HuH-7 (cell line): ENCODE data around the gene ANO3.

Experiments
- DNase-seq: peaks from one replicate; pipeline ENCODE4 v3.0.0; 2011; ENCODE audit warnings: low spot score

The ANO3 gene

GRCh38 chr11:26493616-26494015 is 161.7 kb downstream of the ANO3 start:
- DNase-seq, result no peak

DNA sequence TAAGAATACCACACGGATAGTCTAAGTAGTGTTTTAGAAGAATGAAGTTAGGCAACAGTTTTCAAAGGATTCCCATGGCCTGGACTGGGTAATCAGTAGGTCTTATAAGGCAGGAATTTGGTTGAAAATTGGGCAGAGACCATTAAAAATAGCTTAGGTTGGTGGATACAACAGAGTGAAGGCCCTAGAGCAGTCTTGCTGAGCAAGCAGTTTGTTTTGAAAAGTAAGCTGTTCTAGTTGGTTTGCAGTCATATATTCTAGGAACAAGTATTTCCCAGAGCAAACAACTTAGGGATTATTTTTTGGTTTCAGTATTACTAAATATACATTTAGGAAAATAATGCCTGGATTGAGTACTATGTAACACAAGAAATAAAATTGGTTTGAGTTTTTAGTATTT is 175.3 kb downstream of the ANO3 start:
- no peak for DNase-seq

DNA sequence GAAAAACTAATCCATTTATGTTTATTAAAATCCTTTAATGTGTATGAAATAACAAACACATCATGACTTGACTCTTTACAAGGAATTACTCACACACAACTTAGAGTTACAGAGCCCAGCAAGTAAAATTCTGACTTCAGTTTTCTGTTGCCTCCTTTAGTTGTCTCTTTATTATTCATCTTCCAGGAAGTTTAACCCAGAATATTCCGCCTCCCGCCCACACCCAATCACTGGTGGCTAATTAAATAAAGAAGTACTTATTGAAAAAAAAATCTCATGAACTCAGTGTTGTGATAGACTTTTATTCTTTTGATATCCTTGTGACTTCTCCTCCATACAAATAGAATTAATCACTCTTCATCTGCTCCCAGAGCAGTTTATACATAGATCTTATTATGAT is 178.2 kb downstream of the ANO3 start:
- DNase-seq, result no peak

DNA sequence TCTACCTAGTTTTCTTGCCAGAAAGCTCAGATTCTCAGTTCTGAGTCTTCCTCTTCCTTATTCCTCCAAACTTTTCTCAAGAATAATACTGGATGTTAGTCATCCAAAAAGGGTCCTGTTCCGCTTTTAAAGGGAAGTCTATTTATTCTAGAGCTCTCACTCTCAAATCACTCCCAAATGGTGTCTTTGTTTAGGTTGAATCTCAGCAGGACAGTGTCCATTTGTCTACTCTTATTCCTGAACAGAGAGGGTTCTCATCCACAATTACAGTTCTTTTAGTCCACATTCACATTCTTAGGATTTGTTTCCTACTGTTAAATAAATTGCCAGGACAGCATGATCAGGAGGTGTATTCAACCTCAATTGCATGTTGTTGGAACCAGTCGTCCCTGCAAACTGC is 178.8 kb downstream of the ANO3 start:
- no peak for DNase-seq

GRCh38 chr11:26512196-26512595 is 180.3 kb downstream of the ANO3 start:
- DNase-seq, result no peak

- no peak for DNase-seq
Measured at GRCh38 chr11:26519469-26519868, 187.5 kb downstream of the ANO3 start.

GRCh38 chr11:26522912-26523610 is 191.1 kb downstream of the ANO3 start:
- no peak for DNase-seq

- DNase-seq, result no peak
Measured at GRCh38 chr11:26527685-26528084, 195.8 kb downstream of the ANO3 start.

DNA sequence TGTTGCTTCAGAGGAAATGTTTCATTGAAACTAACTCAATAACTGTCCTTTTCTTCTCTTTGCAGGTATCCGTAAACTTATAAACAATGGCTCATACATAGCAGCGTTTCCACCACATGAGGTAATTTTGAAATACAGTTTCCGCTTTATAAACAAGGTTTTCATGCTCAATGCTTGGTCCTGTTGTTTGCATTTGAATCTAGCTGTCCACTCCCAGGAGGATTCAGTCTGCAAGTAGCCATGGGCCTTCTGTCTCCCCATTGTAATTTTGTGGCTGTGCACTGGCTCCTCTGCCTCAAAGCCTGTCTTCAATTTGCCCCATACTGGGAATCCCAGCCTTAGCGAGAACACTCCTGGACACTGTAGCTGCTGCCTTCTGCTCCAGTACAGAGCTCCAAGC is 205.4 kb downstream of the ANO3 start:
- DNase-seq, result no peak

DNA sequence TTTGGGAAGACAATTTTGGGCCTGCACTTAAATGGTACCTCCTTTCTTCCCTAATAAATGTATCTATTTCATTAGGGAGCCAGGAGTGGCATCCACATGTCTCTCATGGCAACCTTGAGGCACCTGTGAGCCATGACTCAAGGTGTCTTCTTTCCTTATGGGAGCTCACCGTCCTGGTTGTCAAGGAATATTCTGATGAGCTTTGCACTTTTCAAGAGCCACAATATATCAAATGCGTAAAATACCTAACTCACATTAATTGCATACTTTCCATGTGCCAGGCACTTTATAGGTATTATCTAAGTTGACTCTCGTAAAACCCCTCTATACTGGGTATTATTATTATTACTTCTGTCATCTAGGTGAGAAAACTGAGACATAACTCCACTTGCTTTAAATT is 207.6 kb downstream of the ANO3 start:
- no peak for DNase-seq

DNA sequence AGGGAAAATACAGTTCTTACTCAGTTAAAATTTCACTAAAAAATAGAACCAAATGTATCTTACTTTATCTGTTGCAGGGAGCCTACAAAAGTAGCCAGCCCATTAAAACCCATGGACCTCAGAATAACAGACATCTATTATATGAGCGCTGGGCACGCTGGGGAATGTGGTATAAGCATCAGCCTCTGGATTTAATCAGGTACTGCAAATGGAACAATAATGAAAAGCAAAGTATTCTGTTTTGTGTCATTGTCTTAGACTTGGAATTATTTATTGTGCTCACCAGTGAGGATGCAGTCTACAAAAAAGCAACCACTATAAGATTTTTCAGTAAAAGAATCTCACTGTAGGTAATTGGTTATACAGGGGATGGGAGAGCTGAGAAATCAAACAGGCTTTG is 209.9 kb downstream of the ANO3 start:
- DNase-seq, result no peak

- DNase-seq, result no peak
Measured at GRCh38 chr11:26549176-26549575, 217.2 kb downstream of the ANO3 start.

GRCh38 chr11:26550022-26550421 is 218.1 kb downstream of the ANO3 start:
- DNase-seq, result no peak

DNA sequence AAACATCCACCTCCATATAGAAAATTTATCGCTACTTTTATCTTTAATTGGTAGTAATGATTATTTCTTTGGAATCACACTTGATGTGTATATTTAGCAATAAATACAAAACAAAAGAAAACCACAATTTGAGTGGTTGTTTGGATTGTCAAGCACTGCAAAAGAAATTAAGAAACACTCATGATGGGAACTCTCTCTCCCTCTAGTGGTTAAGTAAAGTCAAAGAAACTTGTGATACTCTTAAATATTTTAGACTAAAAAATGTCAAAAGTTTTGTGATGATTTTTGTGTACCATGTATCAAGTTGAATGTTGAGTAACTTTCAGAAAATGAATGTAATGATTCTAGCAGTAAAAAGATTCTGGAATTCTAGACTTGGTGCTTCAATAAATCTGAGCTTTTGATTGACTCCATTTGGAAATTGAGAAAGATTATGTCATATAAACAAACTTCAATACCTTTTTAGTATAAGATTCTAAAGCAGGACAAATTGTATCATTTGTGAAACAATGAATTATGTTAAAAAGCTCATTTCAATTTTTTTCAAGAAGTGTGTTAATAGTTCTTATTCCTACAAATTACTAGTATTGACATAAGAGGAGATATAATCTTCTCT is 219.4 kb downstream of the ANO3 start:
- DNase-seq, result no peak

DNA sequence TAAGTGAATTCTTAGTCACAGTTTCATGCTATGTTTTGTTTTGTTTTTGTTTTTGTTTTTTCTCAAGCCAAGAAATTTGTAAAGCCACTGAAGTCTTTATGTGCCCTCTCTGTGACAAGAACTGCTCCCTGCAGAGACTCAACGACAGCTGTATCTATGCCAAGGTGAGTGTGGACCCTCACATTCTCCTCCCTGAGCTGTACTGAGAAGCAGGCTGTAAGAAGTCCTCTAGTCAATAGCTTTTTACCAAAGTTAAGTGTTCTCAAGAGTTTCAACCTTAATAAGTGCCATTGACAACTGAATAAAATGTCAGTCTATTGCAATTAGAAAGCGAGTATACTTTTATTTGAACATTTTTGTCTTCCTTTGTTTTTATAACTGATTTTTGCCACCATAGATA is 221.3 kb downstream of the ANO3 start:
- no peak for DNase-seq

DNA sequence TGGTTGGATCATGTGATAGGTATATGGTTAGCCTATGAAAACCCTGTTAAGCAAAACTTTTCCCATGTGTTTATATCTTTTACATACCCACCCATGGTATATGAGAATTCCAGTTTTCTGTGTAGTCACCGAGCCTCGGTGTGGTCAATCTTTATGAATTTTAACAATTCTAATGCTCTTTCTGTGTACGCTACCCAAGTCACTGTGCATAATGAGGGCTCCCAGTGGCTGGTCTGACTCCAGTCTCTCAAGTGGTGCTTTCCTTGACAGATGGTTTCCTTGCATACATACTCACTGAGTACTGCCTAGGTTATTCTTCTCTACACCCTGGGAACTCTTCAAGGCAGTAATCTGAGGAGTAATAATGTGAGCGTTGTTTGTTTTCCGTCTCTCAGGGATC is 222.5 kb downstream of the ANO3 start:
- DNase-seq, result no peak

DNA sequence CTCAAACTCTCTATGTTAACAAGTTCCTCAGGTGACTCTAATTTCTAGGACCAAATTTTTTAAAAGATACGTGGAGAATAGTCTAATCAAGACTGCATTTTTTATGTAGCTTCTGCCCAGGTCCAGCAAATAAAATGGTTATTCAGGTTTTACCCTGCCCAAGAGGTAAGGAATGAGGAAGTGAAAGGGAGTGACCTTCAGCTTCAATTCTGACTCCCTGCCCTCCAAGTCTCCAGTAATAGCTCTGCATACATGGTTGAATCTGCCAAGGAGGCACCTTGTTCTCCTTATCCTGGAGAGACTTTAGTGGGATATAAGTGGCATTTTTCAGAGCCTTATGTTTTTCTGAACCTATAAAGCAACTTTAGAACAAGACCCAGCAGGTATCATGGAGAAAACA is 224.7 kb downstream of the ANO3 start:
- no peak for DNase-seq

DNA sequence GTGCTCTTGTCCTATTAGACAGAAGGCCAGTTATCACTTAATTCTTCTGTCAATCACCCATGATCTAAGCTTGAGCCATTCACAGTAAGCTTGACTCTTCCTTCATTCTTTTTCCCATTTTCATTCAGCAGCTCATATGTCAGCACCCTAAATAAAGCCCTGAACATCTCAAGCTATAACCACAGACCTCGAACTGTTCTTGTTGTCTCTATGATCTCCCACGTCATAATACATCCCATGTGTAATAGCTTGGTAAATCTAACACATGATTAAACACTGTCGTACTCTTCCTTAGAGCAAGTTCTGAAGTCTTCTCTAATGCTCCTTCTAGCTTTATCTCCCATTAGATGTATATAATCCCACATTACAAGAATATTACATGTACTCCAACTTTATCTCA is 225.7 kb downstream of the ANO3 start:
- DNase-seq, result no peak

DNA sequence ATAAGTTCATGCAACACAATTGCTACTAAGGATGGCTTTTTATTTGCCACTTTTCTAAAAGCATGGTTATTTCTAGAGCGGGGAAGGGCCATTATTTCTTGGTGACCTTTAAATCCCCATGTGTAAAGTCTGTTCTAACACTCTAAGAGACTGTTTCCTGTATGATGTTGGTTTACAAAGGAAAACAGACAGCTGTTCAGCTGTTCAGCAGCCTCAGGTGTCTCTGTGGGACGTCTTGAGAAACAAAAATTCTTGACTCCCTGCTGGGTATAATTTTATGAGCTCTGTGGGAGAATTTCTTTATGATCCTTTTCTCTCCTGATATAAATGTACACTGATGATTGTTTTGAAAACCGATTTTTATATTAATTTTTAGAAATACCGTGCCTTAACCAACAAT is 226.3 kb downstream of the ANO3 start:
- DNase-seq, result no peak

- no peak for DNase-seq
Measured at GRCh38 chr11:26569646-26570045, 237.7 kb downstream of the ANO3 start.

DNA sequence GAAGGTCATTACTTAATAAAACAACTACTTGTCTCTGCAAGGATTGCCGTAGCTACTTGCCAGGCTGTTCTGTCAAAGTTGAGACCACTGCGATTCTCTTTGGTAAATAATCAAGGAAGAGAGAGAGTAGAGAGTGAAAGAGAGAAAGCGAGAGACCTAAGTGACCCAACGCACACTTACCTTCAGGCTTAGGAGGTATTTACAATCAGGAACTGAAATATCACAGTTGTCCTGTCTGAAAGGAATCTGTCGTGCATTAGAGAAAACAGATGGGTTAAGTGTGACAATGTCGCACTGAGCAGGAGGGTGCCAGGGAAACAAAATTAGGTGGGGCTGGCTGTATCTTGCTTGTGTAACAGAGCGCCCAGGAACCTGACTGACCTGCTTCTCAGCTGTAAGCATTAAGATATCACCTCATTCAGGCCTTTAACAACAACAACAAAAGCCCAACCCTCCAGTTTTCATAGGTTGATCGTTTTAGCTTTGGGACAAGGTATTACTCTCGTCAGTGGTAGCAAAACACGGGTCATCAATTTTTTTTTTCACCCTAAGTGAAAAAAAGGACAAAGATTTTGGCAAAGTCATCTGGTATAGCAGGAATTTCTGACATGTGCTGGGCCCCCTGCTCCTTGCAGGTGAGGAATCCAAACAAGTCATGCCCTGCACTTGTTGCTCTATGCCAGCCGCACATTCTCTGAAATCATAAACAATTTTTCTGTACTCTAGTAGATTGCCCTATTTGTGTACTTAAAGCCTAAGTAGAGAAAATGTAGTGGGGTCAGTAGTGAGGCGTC is 240.1 kb downstream of the ANO3 start, which contains the start of gene MUC15:
Gene MUC15 (minus strand): TSS at position 403 of the 794 bp plus-strand sequence. CDS start 5,169 bp downstream, outside the sequence.
- no peak for DNase-seq

GRCh38 chr11:26572770-26573402 is 241.0 kb downstream of the ANO3 start:
- no peak for DNase-seq

DNA sequence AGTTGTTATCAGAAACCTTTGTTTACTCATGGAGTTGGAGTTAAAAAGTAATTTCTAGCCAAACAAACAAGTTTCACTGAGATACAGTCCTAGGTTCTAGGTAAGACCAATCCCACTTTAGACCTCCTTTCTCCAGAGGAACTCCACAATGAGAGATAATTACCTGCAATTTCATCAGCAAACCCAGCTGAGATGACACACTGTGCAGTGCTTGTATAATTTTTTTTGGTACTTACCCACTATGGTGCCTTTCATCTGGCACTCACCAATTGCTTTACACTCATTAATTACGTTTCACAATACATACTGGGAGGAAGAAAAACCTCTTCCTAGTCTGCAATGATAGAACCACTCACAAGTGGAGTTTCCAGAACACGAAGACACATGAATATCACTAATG is 242.0 kb downstream of the ANO3 start:
- no peak for DNase-seq
